H9 (cell line): ENCODE results near the gene ASPG. TPM values are rescaled to one million over a fixed set of nuclear protein-coding genes. Genes with fewer than 3 reads are reported as not detected.

Experiments
- DNase-seq: peaks from one replicate; pipeline ENCODE4 v3.0.0-alpha.2; 2017
- H2AFZ ChIP-seq: one replicate; pipeline ENCODE4 v1.6.1; 2013; ENCODE audit warnings: mild to moderate bottlenecking, low read length, control low read depth, moderate library complexity
- H2AK5ac ChIP-seq: 2 replicates; pipeline ENCODE4 v1.6.1; 2013; ENCODE audit warnings: low read length, control low read depth, mixed read lengths; ENCODE audit not compliant: insufficient read length
- H2BK120ac ChIP-seq: one replicate; pipeline ENCODE4 v1.6.1; 2013; ENCODE audit warnings: low read depth, mild to moderate bottlenecking, low read length, control low read depth, inconsistent platforms; ENCODE audit not compliant: poor library complexity, severe bottlenecking
- H2BK12ac ChIP-seq: 2 replicates; pipeline ENCODE4 v1.6.1; 2013; ENCODE audit warnings: low read length, control low read depth, mixed read lengths, low read depth; ENCODE audit not compliant: insufficient read length
- H2BK15ac ChIP-seq: 2 replicates; pipeline ENCODE4 v1.6.1; 2013; ENCODE audit warnings: low read depth, low read length, control low read depth
- H2BK20ac ChIP-seq: one replicate; pipeline ENCODE4 v1.6.1; 2013; ENCODE audit warnings: low read depth, mild to moderate bottlenecking, low read length, control low read depth, inconsistent platforms; ENCODE audit not compliant: poor library complexity, severe bottlenecking
- H2BK5ac ChIP-seq: 2 replicates; pipeline ENCODE4 v1.6.1; 2013; ENCODE audit warnings: low read length, control low read depth, mixed read lengths; ENCODE audit not compliant: insufficient read length
- H3K14ac ChIP-seq: 2 replicates; pipeline ENCODE4 v1.6.1; 2013; ENCODE audit warnings: low read length, control low read depth; ENCODE audit not compliant: insufficient read depth
- H3K18ac ChIP-seq: 2 replicates; pipeline ENCODE4 v1.6.1; 2013; ENCODE audit warnings: low read depth, mild to moderate bottlenecking, mixed read lengths, low read length, control low read depth; ENCODE audit not compliant: insufficient read length
- H3K23ac ChIP-seq: 2 replicates; pipeline ENCODE4 v1.6.1; 2013; ENCODE audit warnings: low read length, control low read depth, mixed read lengths, low read depth; ENCODE audit not compliant: insufficient read length
- H3K23me2 ChIP-seq: 2 replicates; pipeline ENCODE4 v1.6.1; 2013; ENCODE audit warnings: low read depth, mild to moderate bottlenecking, mixed read lengths, low read length, control low read depth; ENCODE audit not compliant: insufficient read length, poor library complexity, severe bottlenecking
- H3K27ac ChIP-seq: 2 replicates; pipeline ENCODE4 v1.5.1; 2013; ENCODE audit warnings: low read length, control low read depth, mixed read lengths, low read depth; ENCODE audit not compliant: insufficient read length
- H3K27me3 ChIP-seq: 2 replicates; pipeline ENCODE4 v1.6.1; 2013; ENCODE audit warnings: low read length, control low read depth, inconsistent platforms; ENCODE audit not compliant: insufficient read depth
- H3K4ac ChIP-seq: 2 replicates; pipeline ENCODE4 v1.6.1; 2013; ENCODE audit warnings: low read depth, mild to moderate bottlenecking, control low read depth, inconsistent platforms, low read length, moderate library complexity
- H3K4me1 ChIP-seq: 2 replicates; pipeline ENCODE4 v1.6.1; 2013; ENCODE audit warnings: low read length, control low read depth, inconsistent platforms; ENCODE audit not compliant: insufficient read depth
- H3K4me2 ChIP-seq: 2 replicates; pipeline ENCODE4 v1.6.1; 2013; ENCODE audit warnings: low read length, control low read depth, mixed read lengths; ENCODE audit not compliant: insufficient read length, insufficient read depth
- H3K56ac ChIP-seq: 2 replicates; pipeline ENCODE4 v1.6.1; 2013; ENCODE audit warnings: low read depth, mild to moderate bottlenecking, mixed read lengths, low read length, control low read depth; ENCODE audit not compliant: insufficient read length
- H3K79me1 ChIP-seq: 2 replicates; pipeline ENCODE4 v1.6.1; 2013; ENCODE audit warnings: low read depth, mild to moderate bottlenecking, moderate library complexity, low read length, control low read depth, inconsistent platforms; ENCODE audit not compliant: insufficient read depth, poor library complexity, severe bottlenecking
- H3K79me2 ChIP-seq: 2 replicates; pipeline ENCODE4 v1.6.1; 2013; ENCODE audit warnings: low read length, control low read depth, inconsistent platforms; ENCODE audit not compliant: insufficient read depth
- H3K9ac ChIP-seq: 2 replicates; pipeline ENCODE4 v1.6.1; 2013; ENCODE audit warnings: low read length, control low read depth, mixed read lengths; ENCODE audit not compliant: insufficient read length; ENCODE audit errors: extremely low read depth
- H3K9me3 ChIP-seq: one replicate; pipeline ENCODE4 v1.6.1; 2013; ENCODE audit warnings: low read depth, low read length, inconsistent platforms; ENCODE audit not compliant: control insufficient read depth
- H3T11ph ChIP-seq: one replicate; pipeline ENCODE4 v1.6.1; 2013; ENCODE audit warnings: mild to moderate bottlenecking, low read length, control low read depth, inconsistent platforms
- H4K20me1 ChIP-seq: one replicate; pipeline ENCODE4 v1.6.1; 2013; ENCODE audit not compliant: control insufficient read depth, insufficient read length, insufficient read depth
- H4K5ac ChIP-seq: 2 replicates; pipeline ENCODE4 v1.6.1; 2013; ENCODE audit warnings: low read depth, mild to moderate bottlenecking, mixed read lengths, low read length, control low read depth; ENCODE audit not compliant: insufficient read length
- H4K8ac ChIP-seq: replicated peaks from 2 replicates; pipeline ENCODE4 v1.6.1; 2013; ENCODE audit warnings: low read length, control low read depth, mixed read lengths, low read depth; ENCODE audit not compliant: insufficient read length
- H4K91ac ChIP-seq: 2 replicates; pipeline ENCODE4 v1.6.1; 2013; ENCODE audit warnings: low read depth, mild to moderate bottlenecking, moderate library complexity, mixed read lengths, low read length, control low read depth; ENCODE audit not compliant: insufficient read length
- H3K27ac Mint-ChIP-seq, 3 experiments: 2 replicates in 2 of 3; 3 replicates in 1 of 3; pipeline ENCODE4 v1.8.0; 2020 to 2021; ENCODE audit warnings: mixed read lengths in 3 of 3, mild to moderate bottlenecking in 1 of 3, moderate library complexity in 1 of 3
- H3K27me3 Mint-ChIP-seq: 2 replicates; pipeline ENCODE4 v1.8.0; 2021; ENCODE audit warnings: low read depth, mild to moderate bottlenecking, moderate library complexity, mixed read lengths
- H3K36me3 Mint-ChIP-seq, 3 experiments: 2 replicates in 2 of 3; 3 replicates in 1 of 3; pipeline ENCODE4 v1.8.0; 2020 to 2021; ENCODE audit warnings: low read depth in 3 of 3, mixed read lengths in 3 of 3; ENCODE audit not compliant: insufficient read depth in 1 of 3
- H3K4me1 Mint-ChIP-seq, 2 experiments: 2 replicates each; pipeline ENCODE4 v1.8.0; 2020; ENCODE audit warnings: mixed read lengths in 2 of 2
- H3K4me3 Mint-ChIP-seq, 2 experiments: 2 replicates in 1 of 2; 3 replicates in 1 of 2; pipeline ENCODE4 v1.8.0; 2020 to 2021; ENCODE audit warnings: mild to moderate bottlenecking in 2 of 2, mixed read lengths in 2 of 2, moderate library complexity in 1 of 2
- H3K9me3 Mint-ChIP-seq, 2 experiments: 2 replicates in 1 of 2; 3 replicates in 1 of 2; pipeline ENCODE4 v1.8.0; 2020; ENCODE audit warnings: mild to moderate bottlenecking in 2 of 2, mixed read lengths in 2 of 2, moderate library complexity in 1 of 2
- WGBS: extraction: QIAGEN DNeasy Blood & Tissue Kit; methylation state at CpG from one replicate; pipeline ENCODE4 v1.1.7; 2013; ENCODE audit warnings: missing lambda C conversion rate, low lambda C conversion rate, mixed read lengths; ENCODE audit not compliant: insufficient read length; ENCODE audit errors: extremely low coverage; 5-methylcytosine and 5-hydroxymethylcytosine counted together
- total RNA-seq: library from RNA; stranded (reverse); gene quantifications from 2 replicates; pipeline ENCODE4 v1.2.1, GENCODE V29; 2021
- TF ChIP-seq, protein P1 (sequence below): fragments of 200-600 bp; sonication (generic); conservative IDR thresholded peaks from 3 replicates; pipeline ENCODE4 v1.8.0; 2021; ENCODE audit warnings: antibody characterized with exemption, mild to moderate bottlenecking

The ASPG gene
- total RNA-seq, 1 experiment from 2014 or later = 0.33 TPM

DNA sequence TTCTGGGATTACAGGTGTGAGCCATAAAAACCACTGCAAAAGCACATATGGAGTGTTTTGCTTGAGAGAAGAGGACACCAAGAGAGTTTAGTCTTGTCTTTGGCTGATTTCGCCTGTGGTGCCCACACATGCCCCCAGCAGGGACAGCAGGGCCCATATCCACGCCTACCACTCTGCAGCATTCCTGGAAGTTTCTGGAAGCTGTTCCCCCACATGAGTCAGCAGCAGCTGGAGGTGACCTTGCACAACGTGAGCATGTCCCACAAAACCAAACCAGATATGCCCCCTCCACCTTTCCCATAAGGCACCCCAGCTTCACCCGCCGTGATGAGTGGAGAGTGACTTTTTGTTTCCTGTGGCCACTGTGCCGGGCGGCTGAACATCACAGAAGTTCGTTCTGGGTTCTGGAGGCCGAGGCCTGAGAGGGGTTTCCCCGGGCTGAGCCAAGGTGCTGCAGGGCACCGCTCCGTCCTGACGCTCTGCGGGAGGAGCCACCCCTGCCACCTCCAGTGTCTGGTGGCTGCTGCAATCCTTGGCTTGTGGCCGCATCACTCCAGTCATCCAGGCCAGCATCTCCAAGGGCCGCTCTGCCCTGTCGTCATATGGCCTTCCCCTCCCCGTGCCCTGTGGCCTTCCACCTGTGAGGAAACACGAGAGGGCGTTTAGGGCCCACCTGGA lies 4.7 kb downstream of the ASPG start:
- Histone ChIP-seq H3K27ac (no peak overlapping the region), H3K4me1 (no peaks in the 10 kb centered on the region), H3K9me3 (no peaks in the 10 kb centered on the region), H4K91ac (no peak overlapping the region), H4K20me1 (no peaks in the 10 kb centered on the region), H2BK120ac (no peak overlapping the region), H2AFZ (no peak overlapping the region), H3K18ac (no peak overlapping the region), H2BK5ac (no peak overlapping the region), H3K79me1 (no peaks in the 10 kb centered on the region), H3K27me3 (no peaks in the 10 kb centered on the region), H3K14ac (no peak overlapping the region), H3T11ph (no peak overlapping the region), H2AK5ac (no peak overlapping the region), H2BK15ac (no peak overlapping the region), H2BK20ac (no peak overlapping the region), H4K5ac (no peak overlapping the region), H3K79me2 (no peaks in the 10 kb centered on the region), H4K8ac (no peak overlapping the region), H3K23ac (no peak overlapping the region), H3K9ac (no peak overlapping the region), H3K23me2 (no peaks in the 10 kb centered on the region), H3K4me2 (no peak overlapping the region), H3K4ac (no peak overlapping the region), H2BK12ac (no peak overlapping the region), H3K56ac (no peak overlapping the region)
- whole genome bisulfite sequencing = no CpG with 5 or more reads among the region's 20 CpGs
- no peak for DNase-seq
- Mint-ChIP-seq H3K4me3 (no peak overlapping the region), H3K27me3 (peaks cover 4% of the 10 kb centered on the region; the same call in 1 of the 2 replicates), H3K36me3 (no peaks in the 10 kb centered on the region), H3K27ac (no peak overlapping the region), H3K9me3 (no peaks in the 10 kb centered on the region; a peak in 2 of 5 replicates), H3K4me1 (peaks cover 6 to 8% of the 10 kb centered on the region in 2 experiments)
- TF ChIP-seq, protein P1, sequence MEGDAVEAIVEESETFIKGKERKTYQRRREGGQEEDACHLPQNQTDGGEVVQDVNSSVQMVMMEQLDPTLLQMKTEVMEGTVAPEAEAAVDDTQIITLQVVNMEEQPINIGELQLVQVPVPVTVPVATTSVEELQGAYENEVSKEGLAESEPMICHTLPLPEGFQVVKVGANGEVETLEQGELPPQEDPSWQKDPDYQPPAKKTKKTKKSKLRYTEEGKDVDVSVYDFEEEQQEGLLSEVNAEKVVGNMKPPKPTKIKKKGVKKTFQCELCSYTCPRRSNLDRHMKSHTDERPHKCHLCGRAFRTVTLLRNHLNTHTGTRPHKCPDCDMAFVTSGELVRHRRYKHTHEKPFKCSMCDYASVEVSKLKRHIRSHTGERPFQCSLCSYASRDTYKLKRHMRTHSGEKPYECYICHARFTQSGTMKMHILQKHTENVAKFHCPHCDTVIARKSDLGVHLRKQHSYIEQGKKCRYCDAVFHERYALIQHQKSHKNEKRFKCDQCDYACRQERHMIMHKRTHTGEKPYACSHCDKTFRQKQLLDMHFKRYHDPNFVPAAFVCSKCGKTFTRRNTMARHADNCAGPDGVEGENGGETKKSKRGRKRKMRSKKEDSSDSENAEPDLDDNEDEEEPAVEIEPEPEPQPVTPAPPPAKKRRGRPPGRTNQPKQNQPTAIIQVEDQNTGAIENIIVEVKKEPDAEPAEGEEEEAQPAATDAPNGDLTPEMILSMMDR = no peak
